HG02938 (cell line): ENCODE results near the gene KIF16B.
"Not testable (repeated sequence)": the region's sequence is repeated elsewhere in the genome, so short reads cannot be mapped to it uniquely, and the experiment has no call there.

Source experiments
- ATAC-seq: cut with Tn5 transposase; IDR thresholded peaks from one replicate; pipeline ENCODE4 v1.9.1; 2021; ENCODE audit warnings: mild to moderate bottlenecking, moderate library complexity; ENCODE audit not compliant: unreplicated experiment

KIF16B gene

DNA sequence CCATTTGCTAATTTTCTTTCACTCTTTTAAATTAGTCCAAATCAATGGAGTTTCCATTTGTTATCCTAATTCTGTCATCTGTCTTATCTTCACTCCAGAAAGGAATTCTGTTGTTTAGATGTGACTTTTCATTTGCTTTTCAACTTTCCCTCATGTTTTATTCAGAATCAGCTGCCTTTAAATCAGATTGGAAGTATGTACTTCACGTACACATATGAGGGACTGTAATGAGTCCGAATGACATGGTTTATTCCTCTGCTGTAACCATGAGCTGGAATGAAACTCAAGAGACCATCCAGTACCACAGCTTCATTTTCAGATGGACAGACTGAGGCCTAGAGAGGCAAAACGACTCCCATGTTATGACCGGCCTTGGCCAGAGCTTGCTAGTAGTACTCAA is 302.3 kb downstream of the KIF16B start:
- ATAC-seq = no peak

DNA sequence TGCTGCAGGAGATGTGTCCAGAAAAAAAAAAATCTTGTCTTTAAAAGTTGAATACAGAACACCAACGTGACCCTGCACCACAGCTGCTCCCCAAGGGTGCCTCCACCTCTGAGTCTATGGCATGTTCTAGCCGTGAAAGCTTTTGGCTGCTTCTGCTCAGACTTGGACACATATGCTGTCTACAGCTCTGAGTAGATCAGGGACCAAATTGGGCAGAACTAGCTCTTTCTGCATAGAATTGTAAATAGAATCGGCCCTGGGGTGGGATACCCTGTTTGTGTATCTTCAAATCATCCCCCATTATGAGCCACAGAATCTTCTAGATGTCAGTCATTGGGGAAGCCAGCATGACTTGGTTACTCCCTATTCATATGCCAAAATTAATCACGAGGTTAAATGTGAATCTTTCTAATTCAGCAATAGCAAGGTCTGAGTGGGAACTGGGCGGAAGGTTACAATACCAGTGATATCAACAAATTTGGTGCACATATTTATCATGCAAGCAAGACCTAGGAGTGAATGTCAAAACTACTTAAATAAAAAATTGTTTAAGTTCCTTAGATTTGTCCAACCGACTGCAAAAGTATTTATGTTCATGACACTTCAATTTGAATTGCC is 302.8 kb downstream of the KIF16B start:
- no peak for ATAC-seq

DNA sequence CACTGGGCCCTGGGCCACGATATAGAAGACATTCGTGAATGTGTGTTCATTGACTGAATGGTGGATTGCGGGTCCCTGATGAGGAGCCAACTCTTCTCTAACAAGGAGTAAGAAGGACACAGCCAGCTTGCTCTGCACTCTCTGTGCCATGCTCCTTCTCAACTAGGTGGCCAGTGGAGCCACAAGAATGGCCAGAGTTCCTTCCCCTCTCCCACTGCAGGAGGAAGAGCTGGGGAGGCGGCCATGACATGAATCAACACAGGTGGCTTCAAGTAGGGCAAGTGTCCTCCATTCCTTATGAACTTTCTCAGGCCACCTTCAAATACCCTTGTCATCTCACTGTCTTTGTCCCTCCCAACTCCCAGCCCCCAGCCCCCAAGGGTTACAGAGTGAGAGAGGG is 305.7 kb downstream of the KIF16B start:
- ATAC-seq = no peak

DNA sequence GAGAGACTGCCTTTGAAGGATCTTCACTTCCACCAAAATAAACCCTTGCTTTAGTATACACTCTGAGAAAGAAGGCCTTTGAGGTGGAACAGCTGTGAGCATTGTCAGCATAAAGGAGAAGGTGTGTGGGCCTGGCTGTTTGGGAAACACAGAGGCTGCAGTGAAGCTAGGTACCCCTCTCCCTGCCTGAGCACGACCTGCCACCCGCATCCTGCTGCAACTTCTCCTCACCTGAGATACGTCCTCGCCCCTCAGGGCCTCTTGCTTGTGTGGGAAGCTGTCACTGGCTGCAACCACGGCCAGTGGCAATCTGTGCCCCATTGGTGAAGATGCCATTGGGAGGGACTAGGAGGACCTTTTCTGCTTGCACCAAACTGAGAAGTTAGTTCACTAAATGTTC is 307.9 kb downstream of the KIF16B start:
- ATAC-seq = no peak

GRCh38 chr20:16263582-16263981 is 309.7 kb downstream of the KIF16B start:
- ATAC-seq = no peak

DNA sequence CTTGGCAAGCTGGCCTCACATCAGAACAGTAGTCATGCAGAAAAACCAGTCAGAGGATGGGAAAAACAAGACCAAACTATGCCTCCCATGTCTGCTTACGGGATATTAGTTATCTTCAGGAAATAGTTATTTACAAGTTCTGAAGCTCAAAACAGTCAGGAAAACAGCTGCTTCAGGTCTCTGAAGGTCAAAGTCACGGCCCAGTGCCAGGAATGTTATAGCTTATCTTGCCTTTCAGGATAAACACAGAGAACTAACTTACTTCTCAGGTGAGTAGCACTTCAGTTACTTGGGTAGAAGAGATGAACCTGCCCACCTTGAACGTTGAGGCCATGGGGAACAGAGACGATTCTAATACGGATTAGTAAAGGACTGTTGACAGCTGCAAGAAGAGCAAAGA is 310.7 kb downstream of the KIF16B start:
- no peak for ATAC-seq

GRCh38 chr20:16261733-16262273 is 311.4 kb downstream of the KIF16B start:
- ATAC-seq = no peak

DNA sequence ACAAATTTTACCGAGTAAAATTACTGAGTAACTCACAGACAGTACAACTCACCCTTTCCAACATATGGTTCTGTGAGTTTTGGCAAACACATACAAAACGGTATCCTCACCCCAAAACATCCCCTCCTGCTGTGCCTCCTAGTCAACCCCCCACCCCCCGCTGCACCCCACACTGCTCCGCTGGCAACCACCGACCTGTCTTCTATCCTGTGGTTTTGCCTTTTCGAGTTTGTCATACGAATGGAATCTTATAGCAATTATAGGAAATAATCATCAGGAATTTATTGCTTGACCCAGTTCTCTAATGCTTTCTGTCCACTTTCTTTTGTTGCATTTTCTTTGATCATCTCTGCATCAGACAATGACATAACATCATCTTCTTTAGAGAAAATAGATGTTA is 312.3 kb downstream of the KIF16B start:
- no peak for ATAC-seq

- not testable (repeated sequence) for ATAC-seq
Measured at GRCh38 chr20:16260133-16260532, 313.1 kb downstream of the KIF16B start.

GRCh38 chr20:16258766-16259165 is 314.5 kb downstream of the KIF16B start:
- no peak for ATAC-seq

- ATAC-seq = no peak
Measured at GRCh38 chr20:16257813-16258430, 315.3 kb downstream of the KIF16B start.

GRCh38 chr20:16257021-16257420 is 316.2 kb downstream of the KIF16B start:
- no peak for ATAC-seq

DNA sequence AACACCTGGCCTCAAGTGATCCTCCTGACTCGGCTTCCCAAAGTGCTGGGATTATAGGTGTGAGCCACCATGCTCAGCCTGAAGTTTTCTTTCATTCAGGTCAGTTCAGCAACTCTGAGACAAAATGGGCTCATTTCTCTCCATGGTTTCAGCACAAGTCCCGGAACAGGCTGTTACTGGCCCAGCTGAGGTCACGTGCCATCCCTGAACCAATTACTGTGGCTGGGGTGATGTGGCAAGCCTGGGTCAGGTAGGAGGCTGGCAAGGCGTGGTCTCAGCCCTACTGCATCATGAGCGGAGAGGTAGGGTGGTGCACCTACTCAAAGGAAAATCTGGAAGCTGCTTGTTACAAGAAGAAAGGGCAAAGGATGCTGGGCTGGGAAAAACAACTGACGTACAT is 326.4 kb downstream of the KIF16B start:
- ATAC-seq = no peak

DNA sequence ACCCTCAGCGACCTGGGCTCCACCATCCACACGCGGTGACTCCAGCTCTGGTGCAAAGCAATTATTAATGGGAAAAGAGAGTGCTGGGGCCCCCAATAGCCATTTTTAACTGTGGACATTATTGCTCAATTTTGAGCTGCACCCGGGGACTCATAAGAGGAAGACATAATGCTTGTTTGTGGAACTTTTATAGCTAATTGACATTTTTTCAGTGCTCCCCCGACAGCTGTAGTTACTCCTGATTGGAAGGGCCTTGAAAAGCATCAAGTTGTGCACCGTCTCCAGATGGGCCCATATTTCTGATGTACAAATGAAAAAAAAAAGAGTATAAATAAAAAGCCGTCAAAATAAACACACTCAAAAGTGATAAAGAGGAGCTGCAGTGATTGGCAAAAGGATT is 327.0 kb downstream of the KIF16B start:
- ATAC-seq = no peak

DNA sequence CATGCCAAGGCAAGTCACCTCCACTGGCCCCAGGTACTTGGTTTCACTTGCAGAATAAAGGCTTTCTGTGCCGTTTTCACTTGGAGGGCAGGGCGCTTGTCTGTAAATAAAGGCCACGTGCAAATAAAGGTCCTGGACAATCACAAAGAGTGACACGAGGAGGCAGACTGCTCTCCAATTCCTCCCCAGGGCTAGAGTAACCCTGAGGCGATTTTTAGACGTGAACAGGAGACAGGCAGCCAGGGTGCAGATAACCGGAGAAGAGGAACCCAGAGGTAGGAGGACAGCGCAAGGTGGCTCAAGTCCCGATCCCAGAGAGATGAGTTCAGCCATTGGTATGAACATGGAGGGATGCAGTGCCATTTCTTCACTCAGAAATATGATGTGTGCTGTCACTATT is 327.4 kb downstream of the KIF16B start:
- no peak for ATAC-seq

- no peak for ATAC-seq
Measured at GRCh38 chr20:16244892-16245291, 328.4 kb downstream of the KIF16B start.

- no peak for ATAC-seq
Measured at GRCh38 chr20:16243470-16243869, 329.8 kb downstream of the KIF16B start.

- no peak for ATAC-seq
Measured at GRCh38 chr20:16241911-16242310, 331.3 kb downstream of the KIF16B start.

- ATAC-seq = no peak
Measured at GRCh38 chr20:16240355-16240754, 332.9 kb downstream of the KIF16B start.

DNA sequence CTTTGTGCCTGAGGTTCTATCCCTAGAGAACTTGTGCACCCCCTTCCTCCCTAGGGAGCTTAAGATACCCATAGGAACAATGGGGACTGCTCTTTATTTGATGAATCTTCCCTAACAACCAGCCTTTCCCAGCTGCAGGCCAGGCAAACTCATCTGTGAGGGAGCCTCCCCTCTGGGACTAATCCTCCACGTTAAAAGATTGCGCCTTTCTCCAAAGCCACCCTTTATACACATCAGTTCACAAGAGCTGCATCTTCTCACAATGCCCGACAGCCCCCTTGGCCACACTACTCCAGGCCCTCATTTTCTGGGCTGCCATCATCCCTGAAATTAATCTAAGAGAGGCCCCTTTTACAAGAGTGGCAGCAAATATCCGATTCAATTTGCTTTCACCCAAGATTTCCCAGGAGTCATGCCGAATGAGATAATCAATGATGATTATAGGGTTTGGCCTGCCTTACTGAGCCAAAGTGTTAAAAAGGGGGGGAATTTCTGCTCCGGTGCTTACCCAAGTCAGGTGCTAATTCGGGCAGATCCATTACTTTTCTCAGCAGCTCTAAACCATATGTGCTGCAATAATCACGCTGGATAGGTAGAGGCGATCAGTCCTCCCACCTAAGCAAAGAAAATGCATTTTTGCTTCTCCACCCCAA is 336.5 kb downstream of the KIF16B start:
- no peak for ATAC-seq

DNA sequence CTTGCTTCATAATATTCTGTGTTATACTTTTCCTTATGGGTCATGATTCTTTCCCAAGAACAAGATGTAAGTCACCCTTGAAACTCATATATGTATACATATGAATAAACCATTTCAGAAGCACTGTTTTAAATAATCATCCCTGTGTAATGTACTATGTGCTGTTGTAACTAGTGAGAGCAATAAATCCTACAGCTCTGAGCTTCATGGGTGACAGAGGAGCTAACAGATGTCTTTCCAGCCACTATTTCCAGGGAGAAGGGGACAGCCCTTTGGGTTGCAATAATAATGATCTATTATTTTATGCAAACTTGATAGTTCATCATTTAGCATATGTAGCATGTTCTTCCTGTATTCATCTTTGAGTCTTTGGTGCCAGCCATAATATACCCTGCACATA is 342.8 kb downstream of the KIF16B start:
- ATAC-seq = no peak

- no peak for ATAC-seq
Measured at GRCh38 chr20:16229813-16230212, 343.4 kb downstream of the KIF16B start.
